HG03025 (cell line): ENCODE measurements around the gene GRAMD1C.
"Not testable (repeated sequence)": the region's sequence is repeated elsewhere in the genome, so short reads cannot be mapped to it uniquely, and the experiment has no call there.

ENCODE experiments used
- ATAC-seq: cut with Tn5 transposase; IDR thresholded peaks from one replicate; pipeline ENCODE4 v1.9.1; 2021; ENCODE audit warnings: mild to moderate bottlenecking, moderate library complexity; ENCODE audit not compliant: unreplicated experiment, low FRiP score

The GRAMD1C gene

DNA sequence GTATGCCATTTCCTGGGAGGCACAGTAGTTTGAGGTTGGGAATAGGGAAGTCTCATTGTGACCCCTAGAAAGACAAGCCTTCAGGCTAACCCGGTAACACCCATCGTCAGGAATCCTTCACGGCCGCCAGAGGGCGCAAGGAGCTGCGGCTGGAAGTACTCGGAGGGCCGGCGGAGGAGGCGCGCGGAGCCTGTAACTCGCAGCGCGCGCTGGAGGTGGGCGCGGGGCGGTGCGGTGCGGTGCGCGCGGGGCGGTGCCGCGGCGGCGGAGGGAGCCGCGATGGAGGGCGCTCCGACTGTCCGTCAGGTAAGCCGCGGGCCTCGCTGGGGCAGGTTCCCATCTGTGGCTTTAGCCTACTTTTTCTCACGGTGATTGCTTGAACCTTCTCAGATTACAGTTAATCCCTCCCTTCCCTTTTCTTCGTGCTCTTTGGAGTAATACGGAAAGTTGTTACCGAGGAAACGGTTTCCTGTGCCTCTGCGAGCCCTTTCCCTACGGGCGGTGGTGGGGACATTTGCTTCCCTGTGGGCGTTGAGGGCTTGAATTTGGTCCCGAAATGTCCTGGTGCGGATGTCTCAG lies at the start of gene GRAMD1C:
TSS of gene GRAMD1C (plus strand) at position 158 of the 579 bp plus-strand sequence. CDS start at position 280, 122 bp downstream.
- peak; percentile 97 for ATAC-seq

DNA sequence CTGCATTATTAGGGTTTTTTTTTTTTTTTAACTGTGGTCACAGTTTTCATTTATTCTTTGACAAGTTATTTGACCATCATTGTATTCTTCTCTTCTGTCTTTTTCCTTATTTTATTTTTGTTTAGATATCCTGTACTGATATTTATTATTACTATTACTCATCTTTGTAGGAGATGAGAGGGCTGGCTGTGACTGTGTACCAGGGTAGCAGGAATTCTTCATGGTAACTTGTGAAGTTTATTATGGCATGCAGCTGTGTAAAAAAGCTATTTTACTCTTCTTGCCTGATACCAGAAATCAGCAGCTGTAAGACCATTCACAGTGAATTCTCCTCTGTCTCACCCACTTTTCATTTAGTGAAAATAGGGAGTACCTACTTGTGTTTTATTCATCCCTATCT lies 47.2 kb upstream of the GRAMD1C start:
- ATAC-seq, result no peak

DNA sequence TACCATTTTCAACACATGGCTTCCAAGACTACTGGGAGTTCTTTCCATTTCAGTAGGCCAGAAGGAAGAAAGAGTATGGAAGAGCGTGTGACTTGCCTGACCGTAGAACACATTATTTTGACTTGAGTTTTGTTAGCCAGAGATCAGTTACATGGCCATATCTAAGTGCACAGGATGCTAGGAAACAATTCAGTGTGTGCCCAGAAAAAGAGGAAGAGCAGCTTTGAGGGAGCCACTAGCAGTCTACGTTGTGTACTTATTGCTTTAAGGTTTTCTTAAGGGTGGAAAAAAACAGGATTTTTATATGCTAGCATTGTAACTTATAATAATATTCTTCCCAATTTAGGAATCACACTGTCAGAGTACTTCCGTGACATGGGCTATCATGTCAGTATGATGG lies 44.1 kb upstream of the GRAMD1C start:
- ATAC-seq, result no peak

DNA sequence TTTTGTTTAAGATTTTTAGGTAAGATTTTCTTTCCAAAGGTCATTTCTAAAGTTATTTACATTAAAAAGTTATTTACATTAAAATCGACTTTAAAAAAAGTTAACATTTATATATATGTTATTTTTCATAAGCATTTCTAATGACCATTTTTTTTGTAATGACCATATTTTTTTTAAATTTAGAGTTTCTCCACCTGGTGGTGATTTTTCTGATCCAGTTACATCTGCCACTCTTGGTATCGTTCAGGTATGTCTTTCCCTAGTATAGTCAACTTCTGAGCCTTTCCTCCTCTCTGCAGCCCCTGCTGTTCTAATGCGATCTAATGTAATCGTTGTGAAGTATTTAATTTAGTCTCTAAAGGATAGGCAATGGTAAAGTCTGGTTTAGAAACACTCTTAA lies 42.9 kb upstream of the GRAMD1C start:
- no peak for ATAC-seq

DNA sequence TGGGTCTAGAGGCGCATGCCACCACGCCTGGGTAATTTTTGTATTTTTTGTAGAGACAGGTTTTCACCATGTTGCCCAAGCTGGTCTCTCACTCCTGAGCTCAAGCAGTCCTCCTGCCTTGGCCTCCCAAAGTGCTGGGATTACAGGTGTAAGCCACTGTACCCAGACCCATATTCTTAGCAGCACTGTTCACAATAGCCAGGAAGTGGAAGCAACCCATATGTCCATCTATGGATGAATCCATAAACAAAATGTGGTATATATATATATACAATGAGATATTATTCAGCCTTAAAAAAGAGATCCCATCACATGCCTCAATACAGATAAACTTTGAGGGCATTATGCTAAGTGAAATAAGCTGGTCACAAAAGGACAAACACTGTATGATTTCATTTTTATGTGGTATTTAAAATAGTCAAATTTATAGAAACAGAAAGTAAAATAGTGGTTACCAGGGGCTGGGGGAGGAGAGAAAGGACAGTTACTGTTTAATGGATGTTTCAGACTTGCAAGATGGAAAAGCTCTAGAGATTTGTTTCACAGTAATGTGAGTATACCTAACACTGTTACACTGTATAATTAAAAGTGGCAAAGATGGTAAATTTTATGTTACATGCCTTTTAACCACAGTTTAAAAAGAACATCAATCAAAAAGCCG lies 35.7 kb upstream of the GRAMD1C start:
- ATAC-seq, result no peak

DNA sequence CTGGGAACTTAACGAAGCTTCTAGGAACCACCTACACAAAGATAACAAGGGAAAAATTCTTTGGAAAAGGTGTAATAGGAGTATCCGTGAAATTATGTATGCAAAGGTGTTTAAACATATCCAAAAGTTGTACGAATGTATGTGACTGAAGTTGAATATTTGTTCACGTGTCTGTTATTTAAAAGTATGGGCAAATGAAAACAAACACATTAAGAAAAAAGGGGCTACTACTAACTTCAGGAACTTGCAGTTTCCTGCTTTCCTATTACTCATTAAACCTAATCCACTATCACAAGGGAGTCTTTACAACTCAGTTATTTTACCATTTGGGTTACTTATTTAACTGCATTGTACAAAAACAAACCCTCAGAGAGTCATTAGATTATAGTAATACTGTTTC lies 33.9 kb upstream of the GRAMD1C start:
- no peak for ATAC-seq

DNA sequence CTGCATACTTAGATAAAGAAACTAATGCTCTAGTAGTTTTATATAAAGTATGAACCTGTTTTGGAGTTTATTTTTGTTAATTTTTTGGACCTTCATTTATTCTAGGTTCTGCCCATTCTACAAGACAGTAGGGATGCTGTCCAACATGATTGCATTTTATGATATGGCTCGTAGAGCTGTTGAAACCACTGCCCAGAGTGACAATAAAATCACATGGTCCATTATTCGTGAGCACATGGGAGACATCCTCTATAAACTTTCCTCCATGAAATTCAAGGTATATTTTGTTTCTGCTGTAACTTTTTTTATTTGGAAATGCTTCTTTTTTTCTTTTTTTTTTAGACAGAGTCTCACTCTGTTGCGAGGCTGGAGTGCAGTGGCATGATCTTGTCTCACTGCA lies 33.3 kb upstream of the GRAMD1C start:
- ATAC-seq, result no peak

DNA sequence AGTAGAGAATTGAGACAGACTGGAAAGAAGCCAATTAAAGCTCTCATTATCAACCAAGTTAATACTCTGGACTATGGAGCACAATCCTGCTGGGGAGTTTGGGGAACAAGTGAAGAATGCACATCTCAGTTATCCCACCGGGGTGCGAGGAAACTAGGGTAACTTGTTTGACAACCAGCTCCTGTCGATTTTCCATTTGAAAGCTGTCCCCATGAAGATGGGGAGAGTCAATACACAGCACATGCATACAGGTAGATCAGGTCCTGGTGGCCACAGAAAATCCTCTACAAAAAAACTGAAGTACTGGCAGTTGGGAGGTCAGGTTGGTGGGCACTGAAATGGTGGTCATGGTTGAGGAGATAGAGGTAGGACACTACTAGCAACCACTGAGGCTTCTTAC lies 25.7 kb upstream of the GRAMD1C start:
- no peak for ATAC-seq

DNA sequence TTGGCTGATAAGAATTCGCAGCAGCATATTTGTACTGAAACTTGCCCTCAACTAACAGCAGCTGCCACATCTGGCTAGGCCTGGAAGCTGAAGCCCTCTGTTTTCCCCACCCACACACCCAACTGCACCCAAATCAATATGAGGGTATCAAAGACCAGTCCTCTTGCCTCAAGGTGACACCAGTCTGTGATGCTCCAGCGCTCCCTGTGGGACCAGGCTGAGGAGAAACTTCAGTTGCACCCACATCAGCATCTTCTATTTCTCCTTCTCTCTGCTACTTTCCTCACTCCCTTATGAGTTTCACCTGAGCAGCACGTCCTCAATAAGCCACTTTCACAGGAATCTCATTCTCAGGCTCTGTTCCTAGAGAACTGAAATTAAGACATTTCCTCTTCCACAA lies 18.7 kb upstream of the GRAMD1C start:
- no peak for ATAC-seq

DNA sequence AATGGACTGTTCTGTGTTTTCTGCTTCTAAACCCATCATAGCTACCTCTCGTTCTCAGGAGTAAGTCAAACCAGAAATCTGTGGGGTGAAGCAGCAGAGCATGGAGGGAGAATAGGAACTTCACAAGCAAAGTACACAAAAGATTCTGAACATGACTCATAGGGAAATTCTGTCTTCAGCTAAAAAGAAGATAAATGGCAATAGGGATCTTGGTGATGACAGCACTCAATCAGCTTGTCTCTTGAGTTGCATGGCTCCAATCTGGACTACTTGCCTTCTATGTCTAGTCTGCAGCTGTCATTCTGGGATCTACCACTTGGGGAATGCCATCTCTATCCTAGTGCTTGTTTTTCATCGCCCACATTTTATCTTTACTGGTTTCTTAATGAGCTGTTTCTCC lies 13.5 kb upstream of the GRAMD1C start:
- ATAC-seq, result peak; percentile 50

DNA sequence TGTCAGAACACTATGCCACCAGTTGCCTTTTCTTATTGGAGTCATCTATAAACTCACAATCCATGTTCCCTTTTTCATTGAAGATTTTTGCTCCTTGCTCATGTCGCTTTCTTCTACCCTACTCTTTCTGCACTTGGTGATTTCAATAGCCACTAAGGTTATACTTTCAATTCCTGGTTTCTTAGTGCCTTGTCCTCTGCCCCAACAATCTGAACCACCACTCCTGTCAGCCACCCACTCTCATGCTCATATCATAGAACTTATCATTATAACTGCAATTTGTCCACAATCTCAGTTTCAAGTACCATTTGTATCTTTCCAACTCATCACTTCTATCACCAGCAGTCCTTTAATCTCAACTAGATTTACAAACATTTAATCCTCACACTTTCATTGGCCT lies 10.0 kb upstream of the GRAMD1C start:
- peak; percentile 44 for ATAC-seq

DNA sequence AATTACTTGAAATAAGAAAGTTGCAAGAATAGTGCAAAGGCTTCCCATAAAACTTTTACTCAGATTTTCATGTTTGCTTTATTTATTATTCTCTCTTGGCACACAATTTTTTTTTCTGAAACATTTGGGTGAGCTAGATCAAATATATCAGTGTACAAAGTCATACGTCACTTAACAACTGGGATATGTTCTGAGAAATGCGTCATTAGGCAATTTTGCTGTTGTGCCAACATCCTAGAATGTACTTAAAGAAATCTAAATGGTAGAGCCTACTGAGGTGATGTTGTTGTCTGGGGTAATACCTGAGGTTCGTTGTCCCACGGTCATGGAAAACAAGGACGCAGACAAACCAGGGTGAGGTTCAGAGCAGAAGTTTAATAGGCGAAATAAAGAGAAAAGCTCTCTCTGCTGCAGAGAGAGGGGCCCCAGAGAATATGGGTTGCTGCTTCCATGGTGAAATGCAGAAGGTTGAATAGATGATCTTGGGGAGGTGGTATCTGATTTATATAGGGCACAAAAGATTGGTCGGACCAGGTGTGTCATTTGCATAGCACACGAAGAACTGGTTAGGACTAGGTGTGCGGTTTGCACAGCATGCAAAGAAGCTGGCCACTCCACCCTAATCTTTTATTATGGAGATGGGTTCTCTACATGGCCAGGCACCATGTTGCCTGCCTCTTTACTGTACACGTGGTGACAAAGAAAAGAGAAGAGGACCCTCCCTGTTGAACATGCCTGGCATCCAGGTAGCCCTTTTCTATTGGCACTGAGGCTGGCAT lies 8.8 kb upstream of the GRAMD1C start:
- no peak for ATAC-seq

DNA sequence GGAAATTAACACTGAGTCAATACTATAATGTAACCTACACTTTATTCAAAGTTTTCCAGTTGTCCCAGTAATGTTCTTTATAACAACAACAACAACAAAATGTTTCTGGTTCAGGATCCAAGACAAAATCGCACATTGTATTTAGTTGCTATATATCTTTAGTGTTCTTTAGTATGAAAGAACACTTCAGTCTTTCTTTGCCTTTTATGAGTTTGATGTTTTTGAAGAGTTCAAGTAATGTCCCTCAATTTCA lies 7.6 kb upstream of the GRAMD1C start:
- no peak for ATAC-seq

DNA sequence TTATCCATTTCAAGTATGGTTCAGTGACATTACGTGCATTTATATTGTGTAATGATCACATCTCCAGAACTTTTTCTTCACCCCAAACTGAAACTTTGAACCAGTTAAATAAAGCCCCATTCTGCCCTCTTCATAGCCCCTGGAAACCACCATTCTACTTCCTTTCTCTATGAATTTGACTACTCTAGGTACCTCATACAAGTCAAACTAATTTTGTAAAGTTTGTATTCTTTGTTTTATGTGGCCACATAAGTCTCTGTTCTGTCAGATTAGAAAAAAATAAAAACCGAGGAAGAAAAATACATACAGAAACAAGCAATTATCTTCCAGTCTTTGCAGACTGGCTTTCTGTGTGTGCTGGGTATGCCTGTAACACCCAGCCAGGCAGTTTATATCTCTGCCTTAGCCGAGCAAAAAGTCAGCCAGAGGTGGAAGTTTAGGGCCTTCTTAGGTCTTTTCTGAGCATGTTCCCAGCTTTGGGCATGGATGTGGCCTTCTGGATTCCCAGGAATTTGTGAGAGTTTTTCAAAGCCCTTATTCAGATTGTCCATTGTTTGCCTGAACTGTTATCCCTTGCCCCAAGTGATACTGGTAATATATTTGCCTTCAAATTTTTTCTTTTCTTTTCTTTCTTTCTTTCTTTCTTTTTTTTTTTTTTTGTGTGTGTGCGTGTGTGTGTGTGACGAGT lies 6.0 kb upstream of the GRAMD1C start:
- ATAC-seq, result no peak

DNA sequence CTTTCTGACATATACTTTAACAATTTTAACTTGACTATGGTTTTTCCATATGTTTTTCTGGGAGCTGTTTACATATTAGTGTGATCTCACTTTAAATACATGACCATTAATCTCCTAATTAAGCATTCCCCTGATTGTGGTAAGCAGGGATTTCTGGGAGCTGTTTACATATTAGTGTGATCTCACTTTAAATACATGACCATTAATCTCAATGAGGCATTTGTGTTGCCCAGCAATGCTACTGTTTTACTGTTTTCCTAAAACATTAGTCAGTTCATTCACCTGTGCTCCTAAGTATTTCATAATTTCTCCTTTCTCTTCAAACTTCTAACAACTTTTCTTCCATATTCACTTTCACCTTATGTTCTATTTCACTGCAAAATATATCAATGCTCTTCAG lies 3.6 kb upstream of the GRAMD1C start:
- ATAC-seq, result no peak

DNA sequence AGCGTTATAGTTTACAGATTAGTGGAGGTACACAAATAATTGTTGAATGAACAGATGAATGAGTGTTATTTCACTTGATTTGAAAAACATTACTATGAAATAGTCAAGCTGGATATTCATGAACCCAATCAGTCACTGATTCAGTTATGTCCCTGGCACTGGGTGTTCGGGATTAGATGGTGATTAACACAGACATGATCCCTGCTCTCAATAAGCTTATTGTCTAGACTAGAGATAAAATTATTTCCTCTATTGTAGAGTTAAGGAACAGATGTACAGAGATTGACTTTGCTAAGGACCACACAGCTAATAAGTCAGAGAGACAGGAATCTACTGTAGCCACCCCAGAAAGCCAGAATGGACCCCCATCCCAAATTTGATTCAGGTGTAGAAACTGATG lies 963 bp downstream of the GRAMD1C start:
- no peak for ATAC-seq

DNA sequence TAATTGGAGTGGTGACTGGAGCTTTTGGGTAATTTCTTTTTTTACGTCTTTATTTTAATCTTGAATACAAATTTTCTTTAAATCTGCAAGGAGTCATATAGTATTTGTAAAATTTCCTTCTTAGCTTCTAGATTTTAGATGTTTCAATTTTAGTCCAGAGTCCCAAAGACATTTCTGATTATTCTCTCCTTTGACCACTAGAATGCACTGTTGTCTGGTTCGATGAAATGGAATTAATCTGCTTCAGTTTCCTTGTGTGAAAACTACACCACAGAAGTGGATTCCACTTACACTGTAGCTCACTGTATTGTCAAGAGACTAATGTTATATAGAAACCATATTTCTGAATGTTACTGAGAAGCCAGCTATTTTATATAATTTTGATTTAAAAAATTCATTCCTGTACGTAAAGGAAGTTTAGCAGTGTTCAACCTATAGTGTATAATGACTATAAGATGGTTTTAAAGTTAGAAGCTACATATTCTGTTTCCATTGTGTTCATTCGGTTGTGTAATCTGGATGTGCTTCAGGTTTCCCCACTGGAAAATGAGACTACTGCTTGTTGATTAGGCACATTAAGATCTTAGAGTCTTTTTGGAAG lies 6.1 kb downstream of the GRAMD1C start:
- ATAC-seq, result no peak

DNA sequence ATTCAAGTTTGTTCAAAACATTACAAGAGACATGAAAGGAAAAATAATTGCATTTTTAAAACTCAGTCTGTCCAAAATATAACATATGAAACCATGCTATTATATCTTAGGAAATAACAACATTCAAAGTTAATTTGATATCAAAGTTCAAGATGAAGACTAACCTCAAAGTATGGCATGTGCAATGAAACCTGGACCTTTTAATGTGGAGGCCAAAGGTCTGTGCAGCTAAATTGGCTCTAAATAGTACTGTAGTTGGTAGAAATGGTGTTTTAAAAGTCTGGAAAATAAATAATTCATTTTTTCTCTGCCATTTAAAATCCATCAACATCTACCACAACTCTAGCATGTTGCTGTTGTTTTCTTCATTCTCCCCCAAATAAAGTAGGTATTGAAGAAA lies 8.7 kb downstream of the GRAMD1C start:
- ATAC-seq, result no peak

DNA sequence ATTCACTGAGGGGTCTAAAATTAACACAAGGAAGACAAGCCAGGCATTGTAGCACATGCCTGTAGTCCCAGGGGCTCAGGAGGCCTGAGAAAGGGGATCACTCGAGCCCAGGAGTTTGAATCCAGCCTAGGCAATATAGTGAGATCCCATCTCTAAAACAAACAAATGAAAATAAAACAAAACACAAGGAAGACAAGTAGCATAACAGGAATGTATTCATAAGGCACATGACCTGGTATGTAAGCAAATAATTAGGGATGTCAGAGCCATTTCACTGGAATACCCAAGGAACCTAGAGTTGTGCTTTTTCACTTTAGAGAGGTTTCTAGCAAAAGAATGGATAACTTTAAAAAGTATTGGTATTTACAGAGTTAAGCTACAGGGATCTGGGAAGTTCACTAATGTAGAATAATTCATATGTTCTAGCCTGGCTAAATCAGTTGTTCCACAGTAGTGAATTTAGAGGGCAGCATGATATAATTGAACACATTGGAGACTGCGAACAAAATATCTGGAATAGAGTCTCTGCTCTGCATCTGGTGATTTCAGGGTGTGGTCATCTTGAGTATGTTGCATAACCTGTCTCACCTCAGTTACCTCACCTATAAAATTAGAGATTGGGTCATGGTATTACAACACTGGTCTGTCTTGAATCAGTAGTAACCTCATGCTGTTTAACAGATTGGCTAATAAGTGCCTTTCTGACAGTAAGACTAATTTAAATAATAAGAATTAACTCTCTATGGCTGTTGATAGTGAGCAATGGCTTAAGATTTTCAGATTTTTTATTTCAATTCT lies 9.3 kb downstream of the GRAMD1C start:
- no peak for ATAC-seq

DNA sequence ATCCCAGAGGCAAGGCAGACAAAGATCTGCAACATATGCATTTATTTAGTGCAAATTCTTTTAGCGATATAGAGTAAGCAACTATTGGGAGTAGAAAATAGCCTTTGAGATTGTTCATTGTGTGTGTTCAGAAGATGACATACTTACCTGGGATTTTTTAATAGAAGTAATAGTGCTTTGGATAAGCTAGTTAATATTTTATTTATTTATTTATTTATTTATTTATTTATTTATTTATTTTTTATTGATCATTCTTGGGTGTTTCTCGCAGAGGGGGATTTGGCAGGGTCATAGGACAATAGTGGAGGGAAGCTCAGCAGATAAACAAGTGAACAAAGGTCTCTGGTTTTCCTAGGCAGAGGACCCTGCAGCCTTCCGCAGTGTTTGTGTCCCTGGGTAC lies 10.5 kb downstream of the GRAMD1C start:
- ATAC-seq, result not testable (repeated sequence)
